Astrocyte (in vitro differentiated cells and primary cell): ENCODE results near the gene OLFML2B.

Source experiments
- CTCF ChIP-seq: IDR thresholded peaks from 2 replicates; pipeline ENCODE4 v1.5.1; 2011; ENCODE audit warnings: low read depth, mild to moderate bottlenecking, inconsistent platforms, low read length, moderate library complexity; ENCODE audit not compliant: insufficient read depth
- EZH2 ChIP-seq: IDR thresholded peaks from 2 replicates; pipeline ENCODE4 v1.6.1; 2012; ENCODE audit warnings: mild to moderate bottlenecking, low read length, inconsistent platforms; ENCODE audit not compliant: insufficient read depth

GRCh38 chr1:162046921-162047320, 23.3 kb upstream of the OLFML2B start:
- TF ChIP-seq CTCF (no peak), EZH2 (no peak)
